Measurements from ENCODE around the gene RAI2. TPM values are rescaled to one million over a fixed set of nuclear protein-coding genes. Genes with fewer than 3 reads are reported as not detected.
"Not testable (repeated sequence)": the region's sequence is repeated elsewhere in the genome, so short reads cannot be mapped to it uniquely, and the experiment has no call there.

RAI2 gene
- total RNA-seq, 2 donors from 2014 or later: 0.29 TPM; not detected in 1

GRCh38 chrX:17786554-17787347 lies 74.3 kb downstream of the RAI2 start:
- not testable (repeated sequence) for H3K9me3 Mint-ChIP-seq; H3K27me3 Mint-ChIP-seq; H3K27ac Mint-ChIP-seq; H3K4me3 Mint-ChIP-seq; H3K36me3 Mint-ChIP-seq (ENCODE audit: low read depth); ATAC-seq (replicated peaks); H3K4me1 Mint-ChIP-seq

GRCh38 chrX:17779434-17779833 lies 81.7 kb downstream of the RAI2 start:
- Mint-ChIP-seq H3K27ac (no peak overlapping the region), H3K4me3 (no peak overlapping the region), H3K4me1 (no peaks in the 10 kb centered on the region), H3K36me3 (ENCODE audit: low read depth) (no peaks in the 10 kb centered on the region), H3K9me3 (no peaks in the 10 kb centered on the region), H3K27me3 (no peaks in the 10 kb centered on the region)
- ATAC-seq (replicated peaks): no peak

GRCh38 chrX:17778997-17779396 lies 82.1 kb downstream of the RAI2 start:
- Mint-ChIP-seq H3K27me3 (no peaks in the 10 kb centered on the region), H3K27ac (no peak overlapping the region), H3K9me3 (no peaks in the 10 kb centered on the region), H3K4me1 (no peaks in the 10 kb centered on the region), H3K4me3 (no peak overlapping the region), H3K36me3 (ENCODE audit: low read depth) (no peaks in the 10 kb centered on the region)
- ATAC-seq (replicated peaks): no peak

GRCh38 chrX:17774053-17774452 lies 87.0 kb downstream of the RAI2 start:
- no peak for ATAC-seq (replicated peaks)
- Mint-ChIP-seq H3K36me3 (ENCODE audit: low read depth) (no peaks in the 10 kb centered on the region), H3K4me1 (no peaks in the 10 kb centered on the region), H3K27me3 (no peaks in the 10 kb centered on the region), H3K27ac (no peak overlapping the region), H3K9me3 (no peaks in the 10 kb centered on the region), H3K4me3 (no peak overlapping the region)

GRCh38 chrX:17773221-17773876 lies 87.7 kb downstream of the RAI2 start:
- Mint-ChIP-seq H3K9me3 (no peaks in the 10 kb centered on the region), H3K4me3 (no peak overlapping the region), H3K36me3 (ENCODE audit: low read depth) (no peaks in the 10 kb centered on the region), H3K27me3 (no peaks in the 10 kb centered on the region), H3K4me1 (no peaks in the 10 kb centered on the region), H3K27ac (no peak overlapping the region)
- peak; percentile 39 for ATAC-seq (replicated peaks)

- H3K27ac Mint-ChIP-seq: no peak overlapping the region
- ATAC-seq (replicated peaks): peak; percentile 59
- no peak overlapping the region for H3K4me3 Mint-ChIP-seq
- H3K9me3 Mint-ChIP-seq: no peaks in the 10 kb centered on the region
- H3K4me1 Mint-ChIP-seq: no peaks in the 10 kb centered on the region
- H3K36me3 Mint-ChIP-seq (ENCODE audit: low read depth): no peaks in the 10 kb centered on the region
- H3K27me3 Mint-ChIP-seq: no peaks in the 10 kb centered on the region
These were observed 91.3 kb downstream of the RAI2 start for GRCh38 chrX:17769701-17770269.

- H3K27ac Mint-ChIP-seq: no peak overlapping the region
- H3K4me3 Mint-ChIP-seq: no peak overlapping the region
- no peaks in the 10 kb centered on the region for H3K27me3 Mint-ChIP-seq
- H3K4me1 Mint-ChIP-seq: no peaks in the 10 kb centered on the region
- H3K9me3 Mint-ChIP-seq: no peaks in the 10 kb centered on the region
- H3K36me3 Mint-ChIP-seq (ENCODE audit: low read depth): no peaks in the 10 kb centered on the region
- no peak for ATAC-seq (replicated peaks)
These were observed 92.1 kb downstream of the RAI2 start for GRCh38 chrX:17768997-17769396.

GRCh38 chrX:17767734-17768133 lies 93.4 kb downstream of the RAI2 start:
- Mint-ChIP-seq H3K4me3 (no peak overlapping the region), H3K4me1 (no peaks in the 10 kb centered on the region), H3K9me3 (no peaks in the 10 kb centered on the region), H3K27me3 (no peaks in the 10 kb centered on the region), H3K36me3 (ENCODE audit: low read depth) (no peaks in the 10 kb centered on the region), H3K27ac (no peak overlapping the region)
- ATAC-seq (replicated peaks): no peak

GRCh38 chrX:17759990-17760389 lies 101.1 kb downstream of the RAI2 start:
- no peaks in the 10 kb centered on the region for H3K27me3 Mint-ChIP-seq
- H3K4me3 Mint-ChIP-seq: no peak overlapping the region
- no peaks in the 10 kb centered on the region for H3K4me1 Mint-ChIP-seq
- H3K36me3 Mint-ChIP-seq (ENCODE audit: low read depth): no peaks in the 10 kb centered on the region
- H3K27ac Mint-ChIP-seq: no peak overlapping the region
- ATAC-seq (replicated peaks): no peak
- no peaks in the 10 kb centered on the region for H3K9me3 Mint-ChIP-seq

- no peak overlapping the region for H3K27ac Mint-ChIP-seq
- no peaks in the 10 kb centered on the region for H3K9me3 Mint-ChIP-seq
- no peak for ATAC-seq (replicated peaks)
- H3K4me3 Mint-ChIP-seq: no peak overlapping the region
- H3K36me3 Mint-ChIP-seq (ENCODE audit: low read depth): no peaks in the 10 kb centered on the region
- no peaks in the 10 kb centered on the region for H3K27me3 Mint-ChIP-seq
- no peaks in the 10 kb centered on the region for H3K4me1 Mint-ChIP-seq
These were observed 102.7 kb downstream of the RAI2 start for GRCh38 chrX:17758382-17758781.

- Mint-ChIP-seq H3K4me1 (no peaks in the 10 kb centered on the region), H3K27ac (no peak overlapping the region), H3K27me3 (no peaks in the 10 kb centered on the region), H3K9me3 (no peaks in the 10 kb centered on the region), H3K4me3 (no peak overlapping the region), H3K36me3 (ENCODE audit: low read depth) (peaks cover 17% of the 10 kb centered on the region)
- ATAC-seq (replicated peaks): no peak
These were observed 110.7 kb downstream of the RAI2 start for GRCh38 chrX:17750436-17750835.

Other genes with a start within 250 kb of the RAI2 start
- gene SCML1, start 123.8 kb downstream of the RAI2 start, total RNA-seq: 1 to 10 TPM in 1 of 2 donors, under 1 TPM in 1; 0.80 to 3.9 TPM